GM03348 (cell line): Measurements from ENCODE around the gene CDH23.

Source experiments
- DNase-seq: peaks from one replicate; pipeline ENCODE4 v3.0.0; 2012; ENCODE audit warnings: low spot score

CDH23 gene

GRCh38 chr10:71392791-71393781, 3.6 kb upstream of the CDH23 start:
- DNase-seq, result no peak

- no peak for DNase-seq
Measured at GRCh38 chr10:71393841-71394475, 2.8 kb upstream of the CDH23 start.

GRCh38 chr10:71394926-71395562, 1.7 kb upstream of the CDH23 start:
- no peak for DNase-seq

GRCh38 chr10:71395621-71396020, 1.1 kb upstream of the CDH23 start:
- no peak for DNase-seq

- no peak for DNase-seq
Measured at GRCh38 chr10:71396084-71396710, 523 bp upstream of the CDH23 start.

GRCh38 chr10:71397296-71398212, 834 bp downstream of the CDH23 start:
- DNase-seq, result no peak

GRCh38 chr10:71398976-71399375, 2.3 kb downstream of the CDH23 start:
- no peak for DNase-seq

- no peak for DNase-seq
Measured at GRCh38 chr10:71399946-71400345, 3.2 kb downstream of the CDH23 start.

- DNase-seq, result no peak
Measured at GRCh38 chr10:71401056-71401455, 4.3 kb downstream of the CDH23 start.

- no peak for DNase-seq
Measured at GRCh38 chr10:71402005-71402404, 5.3 kb downstream of the CDH23 start.

- DNase-seq, result no peak
Measured at GRCh38 chr10:71404503-71405295, 8.0 kb downstream of the CDH23 start.

- DNase-seq, result no peak
Measured at GRCh38 chr10:71406878-71407277, 10.2 kb downstream of the CDH23 start.

- no peak for DNase-seq
Measured at GRCh38 chr10:71408436-71409225, 11.9 kb downstream of the CDH23 start.

- DNase-seq, result no peak
Measured at GRCh38 chr10:71409516-71410104, 12.9 kb downstream of the CDH23 start.

- no peak for DNase-seq
Measured at GRCh38 chr10:71413581-71413980, 16.9 kb downstream of the CDH23 start.

GRCh38 chr10:71414359-71414758, 17.6 kb downstream of the CDH23 start:
- no peak for DNase-seq

GRCh38 chr10:71419002-71419540, 22.4 kb downstream of the CDH23 start:
- no peak for DNase-seq

- DNase-seq, result no peak
Measured at GRCh38 chr10:71419750-71420149, 23.0 kb downstream of the CDH23 start.

GRCh38 chr10:71421075-71421434, 24.3 kb downstream of the CDH23 start:
- no peak for DNase-seq
